Neuronal stem cell (in vitro differentiated cells): Measurements from ENCODE around the gene CPVL.

Experiments used
- DNase-seq: peaks from one replicate; pipeline ENCODE4 v3.0.0-alpha.2; 2013; ENCODE audit warnings: low spot score
- H2AFZ ChIP-seq: one replicate; pipeline ENCODE4 v1.6.1; 2013; ENCODE audit warnings: mild to moderate bottlenecking, low read length, inconsistent platforms
- H2AK5ac ChIP-seq: 2 replicates; pipeline ENCODE4 v1.6.1; 2013; ENCODE audit warnings: low read depth, mild to moderate bottlenecking, inconsistent platforms, low read length, moderate library complexity, mixed read lengths
- H2BK120ac ChIP-seq: 2 replicates; pipeline ENCODE4 v1.6.1; 2013; ENCODE audit warnings: low read depth, mild to moderate bottlenecking, inconsistent platforms, low read length, moderate library complexity, mixed read lengths
- H2BK12ac ChIP-seq: one replicate; pipeline ENCODE4 v1.6.1; 2013; ENCODE audit warnings: low read length, inconsistent platforms
- H2BK15ac ChIP-seq: 2 replicates; pipeline ENCODE4 v1.6.1; 2013; ENCODE audit warnings: mild to moderate bottlenecking, low read length, inconsistent platforms, mixed read lengths
- H2BK5ac ChIP-seq: one replicate; pipeline ENCODE4 v1.6.1; 2013; ENCODE audit warnings: inconsistent platforms, mild to moderate bottlenecking, low read length, moderate library complexity
- H3K14ac ChIP-seq: one replicate; pipeline ENCODE4 v1.6.1; 2013; ENCODE audit warnings: low read length, inconsistent platforms
- H3K18ac ChIP-seq: 2 replicates; pipeline ENCODE4 v1.6.1; 2013; ENCODE audit warnings: low read length, inconsistent platforms
- H3K23ac ChIP-seq: 2 replicates; pipeline ENCODE4 v1.6.1; 2013; ENCODE audit warnings: low read depth, mild to moderate bottlenecking, mixed read lengths, low read length, inconsistent platforms; ENCODE audit not compliant: poor library complexity
- H3K27ac ChIP-seq: replicated peaks from 3 replicates; pipeline ENCODE4 v1.5.1; 2013; ENCODE audit warnings: low read length, inconsistent platforms
- H3K27me3 ChIP-seq, 3 experiments: 2 replicates each; pipeline ENCODE4 v1.6.1; 2013; ENCODE audit warnings: low read length in 3 of 3, mild to moderate bottlenecking in 2 of 3, inconsistent platforms in 1 of 3, low read depth in 1 of 3, mixed read lengths in 1 of 3, moderate library complexity in 1 of 3; ENCODE audit not compliant: control insufficient read depth in 3 of 3, insufficient read depth in 3 of 3
- H3K36me3 ChIP-seq, 2 donors: replicated peaks in 1 of 2; 2 replicates each; pipeline ENCODE4 v1.6.1; 2013; ENCODE audit warnings: low read length in 2 of 2; ENCODE audit not compliant: control insufficient read depth in 2 of 2, insufficient read depth in 2 of 2
- H3K4ac ChIP-seq: 2 replicates; pipeline ENCODE4 v1.6.1; 2013; ENCODE audit warnings: inconsistent platforms, mild to moderate bottlenecking, low read length, moderate library complexity
- H3K4me1 ChIP-seq, 2 donors: 1 replicate in 1 of 2; 2 replicates in 1 of 2; pipeline ENCODE4 v1.6.1; 2013; ENCODE audit warnings: low read length in 2 of 2, low read depth in 1 of 2; ENCODE audit not compliant: control insufficient read depth in 2 of 2, insufficient read depth in 1 of 2
- H3K4me2 ChIP-seq: one replicate; pipeline ENCODE4 v1.6.1; 2013; ENCODE audit warnings: mild to moderate bottlenecking, low read length, inconsistent platforms; ENCODE audit not compliant: insufficient read depth, poor library complexity, severe bottlenecking
- H3K4me3 ChIP-seq, 2 donors: 2 replicates each; pipeline ENCODE4 v1.5.1; 2013; ENCODE audit warnings: low read length in 2 of 2, mild to moderate bottlenecking in 2 of 2, inconsistent platforms in 1 of 2, moderate library complexity in 1 of 2
- H3K79me1 ChIP-seq: one replicate; pipeline ENCODE4 v1.6.1; 2013; ENCODE audit warnings: low read depth, mild to moderate bottlenecking, inconsistent platforms, low read length, moderate library complexity
- H3K9ac ChIP-seq: one replicate; pipeline ENCODE4 v1.6.1; 2013; ENCODE audit warnings: mild to moderate bottlenecking, low read depth, low read length, inconsistent platforms; ENCODE audit not compliant: poor library complexity
- H3K9me3 ChIP-seq, 2 donors: replicated peaks in 1 of 2; 2 replicates each; pipeline versions ENCODE3 to v1.6.1; 2013; ENCODE audit warnings: low read length in 2 of 2, mild to moderate bottlenecking in 2 of 2, inconsistent platforms in 1 of 2, low read depth in 1 of 2, mixed read lengths in 1 of 2, moderate library complexity in 1 of 2; ENCODE audit not compliant: control insufficient read depth in 2 of 2, insufficient read depth in 1 of 2
- H4K8ac ChIP-seq: one replicate; pipeline ENCODE4 v1.6.1; 2013; ENCODE audit warnings: low read depth, mild to moderate bottlenecking, inconsistent platforms, low read length, moderate library complexity
- H4K91ac ChIP-seq: one replicate; pipeline ENCODE4 v1.6.1; 2013; ENCODE audit warnings: low read length, low read depth, mild to moderate bottlenecking, inconsistent platforms; ENCODE audit not compliant: poor library complexity
- WGBS, 2 donors: extraction: QIAGEN DNeasy Blood & Tissue Kit; methylation state at CpG; one replicate each; pipeline ENCODE4 v1.1.7; 2013; ENCODE audit warnings: missing lambda C conversion rate in 2 of 2, mixed read lengths in 1 of 2; ENCODE audit not compliant: insufficient read length in 2 of 2, insufficient replicate concordance in 1 of 2; ENCODE audit errors: extremely low coverage in 2 of 2; 5-methylcytosine and 5-hydroxymethylcytosine counted together

CPVL gene

DNA sequence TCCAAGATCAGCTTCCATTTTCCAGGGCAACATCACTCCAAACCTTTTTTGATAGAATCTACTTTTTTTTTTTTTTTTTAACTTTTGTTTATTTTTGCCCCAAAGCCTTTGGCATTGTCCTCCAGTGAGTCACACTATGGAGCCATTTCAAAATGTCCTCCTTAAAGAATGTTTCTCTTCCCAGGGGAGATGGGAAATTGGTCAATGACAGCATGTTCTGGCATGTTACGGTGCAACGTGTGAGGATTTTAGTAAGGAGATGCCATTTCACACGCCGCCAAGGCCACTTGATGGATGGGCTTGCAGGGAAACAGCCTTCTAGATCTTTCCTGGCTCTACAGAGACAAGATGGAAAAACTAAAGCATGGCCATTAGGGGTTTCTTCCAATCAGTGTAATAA is 157.5 kb downstream of the CPVL start:
- Histone ChIP-seq H3K79me1 (no peaks in the 10 kb centered on the region), H3K36me3 (no peaks in the 10 kb centered on the region), H3K23ac (no peak overlapping the region), H3K9me3 (no peaks in the 10 kb centered on the region), H2BK15ac (no peak overlapping the region), H3K18ac (no peak overlapping the region), H3K9ac (no peak overlapping the region), H2BK120ac (no peak overlapping the region), H3K14ac (no peak overlapping the region), H4K91ac (no peak overlapping the region), H3K4me2 (no peak overlapping the region), H3K4me1 (peaks cover 12 to 22% of the 10 kb centered on the region in 2 donors), H3K4me3 (no peak overlapping the region), H2AFZ (no peak overlapping the region), H4K8ac (no peak overlapping the region), H2BK12ac (no peak overlapping the region), H2AK5ac (no peak overlapping the region), H2BK5ac (no peak overlapping the region), H3K27ac (no peak overlapping the region), H3K27me3 (no peaks in the 10 kb centered on the region), H3K4ac (no peak overlapping the region)
- no peak for DNase-seq
- WGBS, 2 donors, result no CpG with 5 or more reads among the region's 4 CpGs

DNA sequence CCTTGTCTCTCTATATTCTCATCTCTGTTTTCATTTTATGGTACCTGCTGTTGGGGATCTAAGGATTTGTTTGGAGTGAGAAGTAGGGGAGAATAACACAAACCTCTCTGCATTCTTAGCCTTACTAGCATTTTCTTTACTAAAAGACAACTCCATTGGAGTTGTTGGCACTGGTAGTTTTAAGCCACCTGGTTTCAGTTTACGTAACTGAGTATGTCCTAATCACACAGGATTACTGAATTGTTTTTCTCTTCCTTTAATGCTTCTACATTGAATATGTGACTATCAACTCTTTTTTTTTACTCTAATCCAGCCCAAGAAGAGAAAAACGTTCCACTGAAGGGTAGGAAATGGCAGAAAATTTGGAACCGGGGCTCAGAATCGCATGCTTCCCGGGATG is 158.2 kb downstream of the CPVL start:
- DNase-seq, result no peak
- Histone ChIP-seq H3K9me3 (no peaks in the 10 kb centered on the region), H3K9ac (no peak overlapping the region), H2BK15ac (no peak overlapping the region), H2AFZ (no peak overlapping the region), H3K23ac (no peak overlapping the region), H3K4ac (no peak overlapping the region), H4K8ac (no peak overlapping the region), H2AK5ac (no peak overlapping the region), H3K36me3 (no peaks in the 10 kb centered on the region), H2BK5ac (no peak overlapping the region), H3K4me2 (no peak overlapping the region), H3K18ac (no peak overlapping the region), H4K91ac (no peak overlapping the region), H3K79me1 (no peaks in the 10 kb centered on the region), H2BK120ac (no peak overlapping the region), H2BK12ac (no peak overlapping the region), H3K14ac (no peak overlapping the region), H3K4me3 (no peak overlapping the region), H3K4me1 (peaks cover 12 to 22% of the 10 kb centered on the region in 2 donors), H3K27me3 (no peaks in the 10 kb centered on the region), H3K27ac (no peak overlapping the region)
- WGBS, 2 donors, result no CpG with 5 or more reads among the region's 5 CpGs

GRCh38 chr7:28986765-28987110 is 159.6 kb downstream of the CPVL start:
- H3K9ac ChIP-seq, result no peak overlapping the region
- H3K9me3 ChIP-seq, result no peaks in the 10 kb centered on the region
- no peak overlapping the region for H3K14ac ChIP-seq
- WGBS, 2 donors, result no CpG with 5 or more reads among the region's 2 CpGs
- no peak overlapping the region for H4K8ac ChIP-seq
- no peak overlapping the region for H4K91ac ChIP-seq
- H2BK12ac ChIP-seq, result no peak overlapping the region
- H3K4me1 ChIP-seq, result peaks cover 12 to 22% of the 10 kb centered on the region in 2 donors
- no peak overlapping the region for H2BK15ac ChIP-seq
- no peak for DNase-seq
- no peaks in the 10 kb centered on the region for H3K36me3 ChIP-seq
- no peaks in the 10 kb centered on the region for H3K27me3 ChIP-seq
- peak overlapping the region; percentile 53 for H2AFZ ChIP-seq
- no peak overlapping the region for H3K18ac ChIP-seq
- H2AK5ac ChIP-seq, result no peak overlapping the region
- no peak overlapping the region for H3K4ac ChIP-seq
- H3K4me2 ChIP-seq, result no peak overlapping the region
- H2BK5ac ChIP-seq, result no peak overlapping the region
- H3K23ac ChIP-seq, result no peak overlapping the region
- H2BK120ac ChIP-seq, result no peak overlapping the region
- H3K4me3 ChIP-seq, result no peak overlapping the region
- no peaks in the 10 kb centered on the region for H3K79me1 ChIP-seq
- H3K27ac ChIP-seq, result no peak overlapping the region

DNA sequence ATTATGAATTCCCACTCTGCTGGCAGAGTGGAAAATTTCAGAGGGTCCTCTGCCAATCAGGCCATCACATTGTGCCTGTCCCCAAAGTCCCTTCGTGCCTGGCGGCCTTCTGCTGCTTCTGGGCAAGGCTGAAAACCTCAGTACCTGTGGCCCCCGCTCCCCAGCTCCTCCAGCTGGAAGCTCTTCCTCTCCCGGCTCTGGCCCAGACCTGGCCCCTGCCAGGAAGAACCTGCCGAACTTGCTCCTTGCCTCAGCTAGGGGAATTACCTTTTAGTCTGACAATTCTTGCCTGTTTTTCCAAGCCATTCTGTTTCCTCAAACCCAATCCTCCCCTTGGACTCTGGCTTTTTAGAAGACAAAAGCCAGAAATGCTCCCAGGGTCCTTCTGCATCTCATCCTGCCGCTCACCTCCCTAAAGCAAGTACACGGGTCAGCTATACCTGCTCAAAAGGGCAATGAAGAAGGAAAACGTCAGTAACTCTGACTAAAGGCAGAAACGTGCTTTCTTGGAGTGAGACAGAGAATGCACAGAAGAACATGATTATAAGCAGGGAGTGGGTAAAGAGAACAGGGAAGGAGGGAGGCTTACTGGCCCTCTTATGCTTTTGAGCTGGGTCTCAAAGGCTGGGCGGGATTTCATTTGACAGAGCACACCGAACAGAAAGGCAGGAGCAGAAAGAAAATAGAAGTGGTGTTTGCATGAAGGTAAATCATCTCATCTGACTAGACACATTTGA is 160.1 kb downstream of the CPVL start:
- H3K23ac ChIP-seq, result no peak overlapping the region
- H3K79me1 ChIP-seq, result no peaks in the 10 kb centered on the region
- H2BK12ac ChIP-seq, result no peak overlapping the region
- no peak overlapping the region for H3K4me2 ChIP-seq
- peak overlapping the region; percentile 9 for H2AK5ac ChIP-seq
- WGBS, 2 donors, result no CpG with 5 or more reads among the region's 11 CpGs
- no peak overlapping the region for H3K14ac ChIP-seq
- H3K18ac ChIP-seq, result peak overlapping the region; percentile 60
- H2AFZ ChIP-seq, result peak overlapping the region; percentile 53
- no peak overlapping the region for H4K91ac ChIP-seq
- H3K27me3 ChIP-seq, result no peaks in the 10 kb centered on the region
- H2BK120ac ChIP-seq, result no peak overlapping the region
- no peak overlapping the region for H3K9ac ChIP-seq
- H3K4me3 ChIP-seq, result no peak overlapping the region
- no peak overlapping the region for H2BK5ac ChIP-seq
- no peak for DNase-seq
- H3K36me3 ChIP-seq, result no peaks in the 10 kb centered on the region
- H3K4me1 ChIP-seq, result peaks cover 12 to 22% of the 10 kb centered on the region in 2 donors
- H3K9me3 ChIP-seq, result no peaks in the 10 kb centered on the region
- H2BK15ac ChIP-seq, result no peak overlapping the region
- H3K27ac ChIP-seq, result no peak overlapping the region
- no peak overlapping the region for H4K8ac ChIP-seq
- H3K4ac ChIP-seq, result no peak overlapping the region
